GM12873 (cell line): ENCODE measurements around the gene RBMS3.

Experiments
- CTCF ChIP-seq: IDR thresholded peaks from 2 replicates; pipeline ENCODE4 v1.5.1; 2012; ENCODE audit warnings: low read depth, mild to moderate bottlenecking, moderate library complexity, low read length, control low read depth; ENCODE audit not compliant: insufficient read depth; ENCODE audit errors: missing control alignments

The RBMS3 gene

GRCh38 chr3:29265509-29266072 lies 15.3 kb upstream of the RBMS3 start:
- no peak for TF ChIP-seq CTCF

GRCh38 chr3:29267226-29267625 lies 13.6 kb upstream of the RBMS3 start:
- TF ChIP-seq CTCF: no peak

- TF ChIP-seq CTCF: no peak
Observed at GRCh38 chr3:29268651-29269050, 12.2 kb upstream of the RBMS3 start.

- TF ChIP-seq CTCF: no peak
Observed at GRCh38 chr3:29270752-29271151, 10.1 kb upstream of the RBMS3 start.

- TF ChIP-seq CTCF: no peak
Observed at GRCh38 chr3:29271475-29271874, 9.4 kb upstream of the RBMS3 start.

- no peak for TF ChIP-seq CTCF
Observed at GRCh38 chr3:29274667-29275066, 6.2 kb upstream of the RBMS3 start.

- no peak for TF ChIP-seq CTCF
Observed at GRCh38 chr3:29275309-29275708, 5.6 kb upstream of the RBMS3 start.
